GOT3 (cell line): ENCODE results near the gene CMC4.
A peak's percentile ranks its signal among the peaks of the same experiment; 100 is the strongest.

Experiments
- DNase-seq: peaks from one replicate; lab custom pipeline; 2025; ENCODE audit warnings: mixed read lengths; lab: John Stamatoyannopoulos, UW

Gene CMC4, protein sequence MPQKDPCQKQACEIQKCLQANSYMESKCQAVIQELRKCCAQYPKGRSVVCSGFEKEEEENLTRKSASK

DNA sequence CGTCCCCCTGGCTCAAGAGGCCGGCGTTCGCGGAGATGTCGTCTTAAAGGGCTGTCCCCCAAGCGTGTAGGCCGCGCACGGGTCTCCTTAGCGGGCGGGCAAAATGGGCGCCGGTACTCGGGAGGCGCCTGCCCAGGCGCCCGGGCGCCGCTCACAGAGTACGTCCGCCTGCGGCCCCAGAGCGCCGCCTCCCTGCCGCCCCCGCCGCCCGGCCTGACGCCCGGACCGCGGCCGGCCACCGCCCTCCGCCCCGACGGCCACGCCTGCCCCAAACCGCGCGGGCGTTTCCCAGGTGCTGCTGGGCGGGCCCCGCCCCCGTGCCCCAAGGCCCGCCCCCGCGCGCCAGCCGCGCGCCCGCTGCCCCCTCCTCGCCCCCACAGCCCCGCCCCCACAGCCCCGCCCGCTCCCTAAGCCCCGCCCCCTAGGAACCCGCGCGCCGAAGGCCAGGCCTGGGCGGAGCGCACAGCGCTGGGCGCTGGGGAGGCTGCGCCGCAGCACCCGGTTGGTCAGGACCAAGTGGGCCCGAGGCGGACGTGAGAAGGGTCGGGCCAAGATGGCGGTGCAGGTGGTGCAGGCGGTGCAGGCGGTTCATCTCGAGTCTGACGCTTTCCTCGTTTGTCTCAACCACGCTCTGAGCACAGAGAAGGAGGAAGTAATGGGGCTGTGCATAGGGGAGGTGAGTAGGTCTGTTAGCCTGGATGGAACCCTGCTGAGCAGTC lies at the start of gene CMC4, which contains the start of the genes BRCC3 and MTCP1:
Gene CMC4, minus strand, starts transcription at position 162 of the 719 bp plus-strand sequence. CDS start 7,113 bp downstream, outside the sequence.
Gene BRCC3, plus strand, starts transcription at position 534 of the 719 bp plus-strand sequence. Its CDS starts 20 bp downstream, at position 554.
Gene MTCP1, minus strand, starts transcription at position 162 of the 719 bp plus-strand sequence. CDS start 5,126 bp downstream, outside the sequence.
- DNase-seq: peak; percentile 46

DNA sequence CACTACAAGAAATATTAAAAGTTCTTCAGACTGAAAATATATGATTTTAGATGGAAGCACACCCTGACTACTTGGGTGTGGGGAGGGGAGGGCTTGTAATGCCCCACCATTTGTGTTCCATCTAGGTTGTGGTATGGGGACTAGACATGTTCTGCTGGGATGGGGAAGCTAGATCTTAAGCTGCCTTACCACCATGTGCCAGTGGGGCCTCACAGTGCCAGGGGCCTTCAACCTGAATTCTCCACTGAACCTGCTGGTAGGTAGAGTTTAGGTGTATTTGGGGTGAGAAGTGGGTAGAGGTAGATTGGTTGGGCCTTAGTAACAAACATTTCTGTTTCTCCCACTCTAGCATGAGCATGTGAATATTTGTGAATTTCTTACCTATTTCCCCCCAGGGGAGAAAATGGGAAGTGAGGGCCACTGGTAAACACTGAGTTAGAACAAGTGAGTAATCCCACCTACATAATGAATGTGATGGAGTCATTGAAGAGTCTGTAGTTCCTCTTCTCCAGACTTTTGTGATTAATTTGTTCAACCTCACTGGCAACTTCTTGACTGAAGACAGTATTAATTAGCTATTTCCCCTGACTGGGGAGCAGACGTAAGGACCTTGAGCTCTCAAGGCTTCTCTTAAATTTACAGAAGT lies 44.4 kb upstream of the CMC4 start:
- DNase-seq: no peak

DNA sequence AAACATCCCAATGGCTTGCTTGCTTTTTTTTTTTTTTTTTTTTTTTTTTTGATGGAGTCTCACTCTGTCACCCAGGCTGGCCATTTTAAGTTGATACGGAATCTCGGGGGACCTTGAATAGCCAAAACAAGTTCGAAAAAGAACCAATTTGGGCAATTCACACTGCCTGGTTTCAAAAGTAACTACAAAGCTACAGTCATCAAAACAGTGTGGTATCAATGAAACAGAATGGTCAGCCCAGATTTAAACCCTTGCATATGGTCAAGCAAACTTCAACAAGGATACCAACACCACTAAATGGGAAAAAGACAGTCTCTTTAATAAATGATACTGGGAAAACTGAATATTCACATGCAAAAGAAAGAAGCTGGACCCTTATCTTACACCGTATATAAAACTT lies 42.2 kb upstream of the CMC4 start:
- DNase-seq: no peak

DNA sequence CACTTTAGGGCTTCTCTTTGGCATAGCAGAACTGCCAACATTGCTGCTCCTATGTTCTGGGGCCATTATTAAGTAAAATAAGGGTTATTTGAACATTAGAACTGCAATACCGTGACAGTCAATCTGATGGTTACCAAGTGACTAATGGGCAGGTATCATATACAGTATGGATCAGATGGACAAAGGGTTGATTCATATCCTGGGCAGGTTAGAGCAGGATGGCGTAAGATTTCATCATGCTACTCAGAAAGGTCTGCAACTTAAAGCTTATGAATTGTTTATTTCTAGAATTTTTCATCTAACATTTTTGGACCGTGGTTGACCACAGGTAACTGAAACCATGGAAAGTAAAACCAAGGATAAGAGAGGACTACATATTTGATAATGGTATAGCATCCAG lies 41.2 kb upstream of the CMC4 start:
- DNase-seq: no peak

DNA sequence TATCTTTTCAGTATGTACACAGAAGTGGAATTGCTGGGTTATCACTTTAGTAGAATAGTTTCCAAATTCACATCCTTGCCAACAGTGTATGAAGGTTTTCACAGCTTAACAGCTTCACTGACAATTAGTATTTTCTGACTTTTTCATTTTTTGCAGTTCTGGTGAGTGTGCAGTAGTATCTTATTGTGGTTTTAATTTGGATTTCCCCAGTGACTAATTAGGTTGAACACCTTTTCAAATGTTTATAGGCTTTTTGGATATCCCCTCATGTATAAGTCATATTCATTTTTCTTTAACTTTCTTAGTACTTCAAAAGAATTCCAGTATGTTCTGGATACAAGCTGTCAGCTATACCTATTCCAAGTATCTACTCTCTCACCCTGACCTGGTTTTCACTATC lies 37.5 kb upstream of the CMC4 start:
- DNase-seq: no peak

DNA sequence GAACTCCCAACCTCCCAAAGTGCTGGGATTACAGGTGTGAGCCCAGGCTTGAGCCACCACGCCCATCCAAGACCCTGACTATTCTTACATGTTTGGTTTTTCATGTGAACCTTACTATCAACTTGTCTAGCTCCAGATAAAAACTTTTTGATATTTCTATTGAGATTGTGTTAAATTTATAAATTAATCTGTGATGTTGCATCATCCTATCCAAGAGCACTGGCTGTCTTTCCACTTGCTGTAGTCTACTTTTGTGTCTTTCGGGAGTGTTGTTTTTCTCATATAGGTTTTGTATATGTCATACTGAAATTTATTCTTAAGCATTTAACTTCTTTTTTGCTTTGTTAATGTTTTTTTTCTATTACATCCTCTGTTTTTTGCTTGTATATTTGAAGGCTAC lies 35.0 kb upstream of the CMC4 start:
- DNase-seq: no peak

DNA sequence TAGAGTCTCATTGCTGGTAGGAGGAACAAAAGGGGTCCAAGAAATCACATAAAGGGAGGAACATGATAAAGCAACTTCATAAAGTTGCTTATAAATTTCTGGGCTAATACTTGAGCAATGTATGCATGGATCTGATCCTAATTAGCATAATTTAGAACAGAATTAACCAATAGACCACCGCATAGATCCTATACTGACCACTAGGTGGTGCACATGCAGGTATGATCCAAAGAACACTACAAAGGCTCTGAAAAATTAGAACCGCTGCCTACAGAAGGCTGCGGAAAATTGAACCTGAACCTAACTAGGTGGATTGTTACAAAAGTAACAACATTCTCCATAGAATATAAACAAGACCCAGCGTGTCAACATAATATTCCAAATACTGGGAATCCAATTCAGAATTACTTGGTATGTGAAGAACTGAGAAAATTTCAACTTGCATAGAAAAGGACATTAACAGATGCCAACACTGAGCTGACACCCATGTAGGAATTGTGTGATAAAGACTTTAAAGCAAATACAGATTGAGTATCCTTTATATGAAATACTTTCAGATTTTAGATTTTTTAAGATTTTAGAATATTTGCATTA lies 23.6 kb upstream of the CMC4 start:
- no peak for DNase-seq

DNA sequence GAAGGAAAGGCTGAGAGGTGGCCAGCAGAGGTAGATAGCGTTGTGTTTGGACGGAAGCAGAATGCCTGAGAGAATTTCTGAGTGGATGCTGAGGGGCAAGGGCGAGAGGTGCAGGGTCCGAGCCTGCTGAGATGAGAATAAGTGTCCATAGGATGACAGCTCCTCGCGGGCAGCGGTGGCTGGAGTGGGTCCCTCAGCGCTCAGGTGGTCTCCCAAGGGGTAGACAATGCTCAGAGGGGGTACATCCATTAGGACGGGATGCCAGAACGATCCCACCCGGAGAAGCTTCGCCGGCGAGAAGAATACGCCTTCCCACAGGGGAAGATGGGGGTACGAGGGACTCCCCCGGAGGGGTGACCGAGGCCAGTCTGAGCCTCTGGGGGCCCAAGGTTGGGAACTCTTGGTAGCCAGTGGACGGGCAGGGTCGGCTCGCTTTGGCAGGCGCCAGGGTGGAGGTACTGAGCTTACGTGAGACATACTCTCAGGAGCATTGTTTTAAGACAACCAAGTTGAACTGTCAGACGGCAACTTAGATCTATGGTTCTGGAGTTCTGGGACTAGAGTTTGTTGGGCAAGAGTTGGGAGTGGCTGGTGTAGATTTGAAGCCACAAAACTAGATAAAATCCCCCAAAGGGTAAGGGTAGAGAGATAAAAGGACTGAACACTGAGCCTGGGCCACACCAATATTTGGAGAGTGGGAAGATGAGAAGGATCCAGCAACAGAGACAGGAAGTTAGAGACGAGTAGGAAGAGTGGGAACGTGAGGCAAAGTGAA lies 16.2 kb upstream of the CMC4 start:
- DNase-seq: no peak

DNA sequence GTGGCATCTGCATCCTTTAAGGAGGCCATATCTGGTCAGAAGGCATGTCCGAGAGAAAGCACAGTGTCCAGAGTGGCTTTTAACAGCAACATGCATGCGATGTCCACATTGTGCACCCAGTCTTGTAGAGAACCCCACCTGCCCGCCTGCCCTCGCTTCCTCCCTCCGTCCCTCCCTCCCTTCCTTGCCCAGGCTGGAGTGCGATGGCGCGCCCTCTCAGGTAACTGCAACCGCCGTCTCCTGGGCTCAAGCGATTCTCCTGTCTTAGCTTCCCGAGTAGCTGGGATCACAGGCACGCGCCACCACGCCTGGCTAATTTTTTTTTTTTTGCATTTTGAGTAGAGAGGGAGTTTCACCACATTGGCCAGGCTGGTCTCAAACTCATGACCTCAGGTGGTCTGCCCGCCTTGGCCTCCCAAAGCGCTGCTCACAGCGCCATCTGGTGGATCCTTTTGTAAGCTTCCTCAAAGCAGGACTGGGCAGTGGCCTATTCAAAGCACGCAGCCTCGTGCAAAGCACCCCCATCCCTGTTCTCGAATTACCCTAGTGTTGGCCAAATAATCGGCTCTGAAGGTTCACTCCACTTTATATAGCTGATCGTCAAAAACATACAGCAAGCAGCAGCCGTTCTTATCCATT lies 15.4 kb upstream of the CMC4 start:
- DNase-seq: no peak

DNA sequence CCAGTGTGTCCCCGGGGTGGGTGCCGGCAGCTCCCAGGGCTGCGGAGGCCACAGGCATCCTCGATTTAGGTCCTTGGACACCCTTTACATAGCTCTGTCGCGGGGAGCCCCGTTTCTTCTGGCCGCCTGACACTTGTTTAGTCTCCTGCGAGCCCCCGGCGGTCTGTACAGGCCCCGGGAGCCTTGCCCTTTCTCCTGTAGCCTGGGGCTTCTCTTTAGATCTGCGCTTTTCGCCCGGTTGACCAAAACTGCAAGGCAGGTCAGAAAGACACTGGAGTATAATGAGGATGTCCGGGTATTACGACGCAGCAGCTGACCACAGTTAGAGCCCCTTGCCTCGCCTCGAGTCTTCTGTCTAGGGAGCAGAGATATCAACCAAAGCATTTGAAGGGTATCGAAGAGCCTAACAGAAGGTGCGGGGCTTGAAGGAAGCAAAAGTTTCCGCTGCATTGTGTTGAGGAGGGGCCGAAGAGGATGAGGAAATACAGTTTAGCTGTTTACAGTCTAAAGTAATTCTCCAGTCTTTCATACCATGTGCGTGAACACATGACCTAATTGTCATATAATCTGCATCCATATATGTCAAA lies 851 bp upstream of the CMC4 start:
- no peak for DNase-seq

DNA sequence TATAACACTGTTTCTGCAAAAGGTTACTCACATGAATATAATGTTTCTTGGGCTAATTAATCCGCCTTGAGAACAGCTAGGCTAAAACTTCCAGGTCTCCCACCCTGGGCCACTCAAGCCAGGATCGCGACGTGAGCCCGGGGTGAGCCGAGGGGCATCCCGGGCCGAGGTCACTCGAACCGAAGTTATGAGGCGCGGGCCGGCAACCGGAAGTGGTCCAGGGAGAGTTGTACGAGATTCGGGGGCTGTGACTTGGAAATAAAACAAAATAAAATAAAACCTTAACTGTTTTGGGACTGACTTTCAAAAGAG lies 317 bp downstream of the CMC4 start:
- no peak for DNase-seq

DNA sequence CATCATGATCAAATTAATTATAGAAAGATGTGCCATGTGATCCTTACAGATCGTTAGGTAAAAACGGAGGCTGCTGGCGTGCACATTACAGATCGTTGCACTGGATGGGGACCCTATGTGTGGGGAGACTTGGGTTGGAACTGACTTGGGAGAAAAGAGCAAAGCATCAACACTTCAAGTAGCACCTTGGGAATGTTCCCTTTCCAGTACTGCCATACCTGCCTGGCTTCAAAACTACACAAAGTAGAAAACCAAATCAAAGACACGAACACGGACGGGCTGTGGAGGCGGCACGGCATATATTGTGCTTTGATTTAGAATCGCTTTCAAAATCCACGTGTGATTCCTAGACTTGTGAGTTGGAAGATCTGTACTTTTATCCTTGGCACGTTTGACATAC lies 898 bp downstream of the CMC4 start:
- no peak for DNase-seq

DNA sequence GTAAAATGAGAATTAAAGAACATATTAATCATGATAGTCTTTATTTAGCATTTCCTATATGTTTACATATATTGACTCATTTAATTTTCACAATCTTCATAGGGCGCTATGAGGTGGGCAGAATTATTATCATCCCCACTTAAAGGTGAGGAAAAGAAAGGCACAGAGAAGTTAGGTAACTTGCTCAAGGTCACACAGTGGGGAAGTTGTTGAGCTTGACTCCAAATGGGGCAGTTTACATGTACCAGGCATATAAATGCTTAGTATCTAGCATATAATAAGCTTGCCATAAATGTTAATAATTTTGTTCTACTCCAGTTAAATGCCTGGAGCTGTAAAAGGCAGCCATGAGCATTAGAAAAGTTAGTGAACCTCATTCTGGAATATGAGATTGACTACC lies 1.5 kb downstream of the CMC4 start:
- DNase-seq: no peak

DNA sequence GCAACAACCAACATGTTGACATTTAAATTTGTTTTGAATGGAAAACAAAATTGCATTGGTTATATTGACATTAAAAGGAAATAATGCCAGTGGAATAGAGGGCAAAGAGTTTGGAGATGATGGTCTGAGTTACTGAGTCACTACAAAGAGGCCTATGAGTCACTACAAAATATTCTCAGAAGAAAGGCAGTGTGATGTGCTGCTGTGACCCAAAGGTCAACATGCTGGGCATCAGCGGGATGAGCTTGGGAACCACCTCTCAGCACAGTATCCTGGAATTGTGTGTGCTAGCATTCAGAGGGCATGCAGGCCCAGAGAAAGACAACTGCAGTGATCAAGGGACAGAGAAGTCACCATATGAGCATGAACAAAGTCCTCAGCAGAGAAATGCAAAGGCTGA lies 2.8 kb downstream of the CMC4 start:
- no peak for DNase-seq

DNA sequence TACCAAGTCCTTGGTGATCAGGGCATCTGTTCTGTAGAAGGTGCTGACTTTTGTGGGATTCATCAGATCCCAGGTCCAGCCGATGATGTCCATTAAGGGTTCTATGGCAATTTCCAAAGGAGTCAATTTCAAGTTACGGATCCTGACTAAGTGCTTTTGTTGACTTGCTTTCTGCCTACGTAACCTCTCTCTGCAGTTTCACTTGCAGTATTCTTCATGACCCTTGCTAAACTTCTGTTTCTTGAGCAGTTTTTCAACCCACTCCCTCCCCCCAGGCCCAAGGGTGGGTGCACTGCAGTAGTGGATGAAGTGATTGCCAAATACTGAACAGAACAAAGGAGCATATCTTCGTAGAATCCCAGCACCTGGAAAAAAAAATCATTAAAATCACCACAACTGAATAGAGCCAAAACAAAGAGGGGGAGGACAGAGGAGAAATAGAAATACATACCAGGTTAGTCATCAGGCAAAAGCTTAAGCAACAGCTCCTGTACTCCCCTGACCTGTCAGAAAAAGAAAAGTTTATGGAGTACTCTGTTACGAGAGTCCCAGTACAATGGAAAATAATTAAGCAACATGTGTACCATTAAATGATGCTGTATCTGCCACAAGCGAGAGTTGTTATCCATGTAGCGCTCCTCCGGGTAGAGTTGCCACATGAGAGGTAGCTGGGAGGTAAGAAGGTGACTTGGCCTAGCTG lies 5.8 kb downstream of the CMC4 start:
- DNase-seq: no peak

DNA sequence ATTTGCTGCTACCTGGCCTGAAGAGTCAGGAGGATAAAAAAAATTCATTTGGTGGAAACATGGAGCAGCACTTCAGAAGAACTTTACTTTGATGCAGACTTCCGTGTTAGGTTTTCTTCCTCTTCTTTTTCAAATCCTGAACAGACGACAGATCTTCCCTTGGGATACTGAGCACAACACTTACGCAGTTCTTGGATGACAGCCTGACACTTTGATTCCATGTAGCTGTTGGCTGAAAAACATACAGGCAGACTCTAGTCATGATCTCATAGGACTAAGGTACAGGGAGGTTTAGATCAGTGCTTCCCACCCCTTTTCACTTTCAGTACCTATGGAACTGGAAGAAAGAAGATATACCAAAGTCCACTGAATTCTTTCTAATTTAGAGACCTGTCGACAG lies 9.2 kb downstream of the CMC4 start:
- DNase-seq: no peak

DNA sequence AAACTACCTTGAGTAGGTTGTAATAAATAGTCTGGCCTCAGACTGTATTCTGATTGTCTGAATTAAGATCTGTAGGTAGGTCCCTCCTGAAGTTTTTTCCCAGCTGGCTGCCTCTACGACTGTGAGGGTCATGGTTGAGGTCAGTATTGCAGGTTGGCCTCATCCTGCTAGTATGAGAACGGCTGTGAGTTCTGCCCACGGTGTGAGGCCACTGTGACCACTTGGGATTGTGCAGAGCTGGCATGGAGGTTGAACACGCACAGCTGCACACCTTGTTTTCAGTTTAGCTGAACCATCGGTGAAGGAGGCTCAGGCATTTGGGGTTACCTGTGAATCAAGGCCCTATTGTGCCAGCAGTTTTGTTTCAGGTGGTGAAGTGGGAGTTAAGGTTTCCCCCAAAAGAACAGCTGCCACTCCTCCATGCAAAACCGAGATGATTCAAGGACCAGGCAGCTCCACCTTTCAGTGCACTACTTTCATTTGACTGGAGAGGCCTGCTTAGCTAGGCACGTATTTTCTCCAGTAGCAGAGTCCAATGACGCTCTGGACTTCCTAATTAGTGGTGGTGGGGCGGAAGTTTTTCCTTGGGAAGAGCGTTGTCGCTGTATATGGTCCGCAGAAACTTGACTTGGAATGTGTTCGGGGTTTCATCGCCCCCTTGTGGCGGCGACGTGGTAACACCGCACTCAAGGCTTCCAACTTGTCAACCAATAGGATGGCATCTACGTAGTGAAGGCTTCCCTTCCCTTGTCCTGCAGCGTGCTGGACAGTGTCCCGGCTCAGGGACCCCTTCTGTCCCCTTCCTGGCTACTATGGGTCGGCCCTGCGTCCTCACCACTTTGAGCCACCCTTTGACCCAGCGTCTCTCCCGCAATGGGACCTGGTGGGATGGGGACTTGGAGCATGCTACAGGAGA lies 13.8 kb downstream of the CMC4 start:
- DNase-seq: no peak

DNA sequence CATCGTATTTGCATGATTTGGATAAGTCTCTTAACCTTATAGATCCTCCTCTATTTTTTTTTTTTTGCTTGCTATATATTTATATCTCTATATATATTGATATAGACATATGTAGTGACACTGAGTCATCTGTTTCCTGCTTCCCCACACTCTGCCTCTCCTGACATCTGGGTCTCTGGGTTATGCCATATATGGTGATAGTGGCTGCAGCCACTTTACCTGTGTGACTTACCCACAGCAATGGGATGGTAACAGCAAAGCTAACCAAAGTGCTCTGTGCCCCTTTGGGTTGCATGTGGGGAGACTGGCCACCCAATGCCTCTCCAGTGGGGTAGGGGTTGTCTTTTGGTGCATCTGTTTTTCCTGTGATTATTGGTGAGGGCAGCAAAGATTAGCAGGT lies 14.5 kb downstream of the CMC4 start:
- no peak for DNase-seq

DNA sequence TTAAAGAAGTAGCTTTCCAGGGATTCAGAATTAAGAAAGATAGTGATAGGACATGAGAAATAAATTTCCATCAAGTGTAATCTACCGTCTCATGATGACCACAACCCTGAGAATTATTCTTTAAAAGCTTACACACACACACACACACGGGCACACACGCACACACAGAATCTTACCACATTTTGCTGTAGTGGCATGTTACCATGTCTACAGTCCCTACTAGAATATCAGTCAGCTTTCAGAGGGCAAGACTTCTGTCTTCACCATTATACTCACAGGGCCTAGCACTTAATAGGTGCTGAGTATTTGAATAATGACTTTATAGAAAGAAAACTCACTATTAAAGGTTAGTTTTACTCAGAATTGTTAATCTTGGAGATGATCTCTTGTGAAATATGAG lies 15.4 kb downstream of the CMC4 start:
- no peak for DNase-seq

DNA sequence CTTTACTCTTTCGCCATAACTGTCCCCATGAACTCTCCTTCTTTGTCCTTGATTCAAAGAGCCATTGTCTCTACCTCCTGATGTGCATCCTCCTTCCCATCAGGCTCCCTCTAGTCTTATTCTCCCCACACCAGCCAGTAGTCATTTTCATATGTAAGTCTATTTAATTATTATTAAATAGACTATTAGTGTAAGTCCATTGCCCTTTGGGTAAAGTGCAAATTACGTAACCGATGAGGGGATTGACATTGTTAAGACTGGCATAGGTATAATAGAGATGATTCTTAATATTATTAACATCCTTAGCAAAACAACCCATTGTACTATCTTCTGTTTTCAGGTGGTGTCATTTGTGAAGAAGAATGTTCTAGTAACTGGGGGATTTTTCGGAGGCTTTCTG lies 16.7 kb downstream of the CMC4 start:
- DNase-seq: no peak
